Measurements from ENCODE around the gene KDELR3. TPM values are rescaled to one million over a fixed set of nuclear protein-coding genes. Genes with fewer than 3 reads are reported as not detected.

KDELR3 gene
- total and polyA plus RNA-seq, 10 donors: 1.00 to 4.9 (median 2.9) TPM

DNA sequence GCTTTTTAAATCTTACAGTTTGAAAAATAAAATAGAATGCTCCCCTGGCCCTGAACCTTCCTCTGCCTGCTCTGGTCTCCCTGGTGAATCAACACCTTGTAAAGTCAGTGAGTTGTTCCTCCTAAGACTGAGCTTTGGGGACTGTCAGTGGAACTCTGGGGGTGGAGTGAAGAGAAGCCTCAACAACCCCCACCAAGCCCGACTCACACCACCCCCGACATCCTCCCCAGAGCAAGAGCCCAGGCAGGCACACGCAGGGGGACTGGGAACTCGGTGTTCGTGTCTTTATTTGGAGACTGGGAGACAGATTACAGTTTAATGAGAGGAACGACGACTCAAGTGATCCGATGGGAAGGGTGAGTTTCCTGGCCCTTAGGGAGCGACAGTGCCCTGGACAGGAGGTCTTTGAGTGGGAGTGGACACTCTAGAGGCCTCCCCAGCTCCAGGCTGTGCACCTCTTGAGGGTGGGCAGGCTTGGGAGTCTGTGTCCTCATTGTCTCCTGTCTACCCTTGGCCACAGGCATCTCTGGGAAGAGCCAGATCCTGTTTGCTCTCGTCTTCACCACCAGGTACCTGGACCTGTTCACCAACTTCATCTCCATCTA is 6.2 kb downstream of the KDELR3 start:
- no peak overlapping the region for H3K27ac ChIP-seq
- no peaks in the 10 kb centered on the region for H3K4me1 ChIP-seq
- peaks cover 0 to 4% (median 0%) of the 10 kb centered on the region in 6 donors for H3K36me3 ChIP-seq
- no peaks in the 10 kb centered on the region for H3K9me3 ChIP-seq
- no peak overlapping the region for H3K4me3 ChIP-seq
- TF ChIP-seq POLR2A (IDR thresholded peaks at IDR 0.05) (no peak), POLR2AphosphoS5 (IDR thresholded peaks at IDR 0.05) (no peak)
- TF ChIP-seq, protein P1, sequence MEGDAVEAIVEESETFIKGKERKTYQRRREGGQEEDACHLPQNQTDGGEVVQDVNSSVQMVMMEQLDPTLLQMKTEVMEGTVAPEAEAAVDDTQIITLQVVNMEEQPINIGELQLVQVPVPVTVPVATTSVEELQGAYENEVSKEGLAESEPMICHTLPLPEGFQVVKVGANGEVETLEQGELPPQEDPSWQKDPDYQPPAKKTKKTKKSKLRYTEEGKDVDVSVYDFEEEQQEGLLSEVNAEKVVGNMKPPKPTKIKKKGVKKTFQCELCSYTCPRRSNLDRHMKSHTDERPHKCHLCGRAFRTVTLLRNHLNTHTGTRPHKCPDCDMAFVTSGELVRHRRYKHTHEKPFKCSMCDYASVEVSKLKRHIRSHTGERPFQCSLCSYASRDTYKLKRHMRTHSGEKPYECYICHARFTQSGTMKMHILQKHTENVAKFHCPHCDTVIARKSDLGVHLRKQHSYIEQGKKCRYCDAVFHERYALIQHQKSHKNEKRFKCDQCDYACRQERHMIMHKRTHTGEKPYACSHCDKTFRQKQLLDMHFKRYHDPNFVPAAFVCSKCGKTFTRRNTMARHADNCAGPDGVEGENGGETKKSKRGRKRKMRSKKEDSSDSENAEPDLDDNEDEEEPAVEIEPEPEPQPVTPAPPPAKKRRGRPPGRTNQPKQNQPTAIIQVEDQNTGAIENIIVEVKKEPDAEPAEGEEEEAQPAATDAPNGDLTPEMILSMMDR (IDR thresholded peaks at IDR 0.05 in 8 of 11, conservative IDR thresholded peaks at IDR 0.05 in 3 of 11): no peak
- intact Hi-C loops (cut with DNase I; ENCODE audit: low total_unique reads): no loop called here
- 64 to 72% (median 71%) methylated on average over 9 to 10 of the region's 10 CpGs for whole genome bisulfite sequencing, 5 donors
- peaks cover 0 to 4% (median 0%) of the 10 kb centered on the region in 7 donors for H3K27me3 ChIP-seq (replicated peaks in 1 of 7)
- DNase-seq: no peak

DNA sequence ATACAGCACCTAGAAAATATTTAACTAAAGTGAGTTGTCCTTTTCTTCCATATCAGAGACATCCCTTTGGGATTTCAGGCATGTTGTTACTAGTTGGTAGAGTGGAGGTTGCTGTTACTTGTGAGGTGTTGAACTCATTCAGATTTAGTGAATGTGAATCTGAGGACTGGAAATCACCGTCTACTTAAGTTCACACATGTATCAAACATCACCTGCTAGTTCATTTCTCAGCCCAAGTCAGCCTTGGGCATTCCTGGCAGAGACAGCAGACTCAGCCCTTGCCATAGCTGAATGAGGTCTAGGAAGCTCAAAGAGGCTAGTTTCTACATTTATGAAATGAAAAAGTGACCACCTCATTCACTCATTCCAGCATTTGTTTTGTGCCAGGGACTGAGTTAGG is 9.7 kb downstream of the KDELR3 start:
- DNase-seq: peak; percentile 6
- intact Hi-C loops (cut with DNase I; ENCODE audit: low total_unique reads): no loop called here
- Histone ChIP-seq H3K4me3 (no peak overlapping the region), H3K9me3 (no peaks in the 10 kb centered on the region), H3K36me3 (peaks cover 0 to 39% (median 26%) of the 10 kb centered on the region in 6 donors), H3K4me1 (no peaks in the 10 kb centered on the region), H3K27me3 (replicated peaks in 1 of 7) (no peaks in the 10 kb centered on the region), H3K27ac (no peak overlapping the region)
- TF ChIP-seq POLR2A (IDR thresholded peaks at IDR 0.05): no peak
- TF ChIP-seq, protein P1 (IDR thresholded peaks at IDR 0.05 in 8 of 11, conservative IDR thresholded peaks at IDR 0.05 in 3 of 11): no peak
- TF ChIP-seq POLR2AphosphoS5 (IDR thresholded peaks at IDR 0.05): no peak
- WGBS, 5 donors: 84 to 91% (median 86%) methylated on average over 1 of the region's 1 CpG

DNA sequence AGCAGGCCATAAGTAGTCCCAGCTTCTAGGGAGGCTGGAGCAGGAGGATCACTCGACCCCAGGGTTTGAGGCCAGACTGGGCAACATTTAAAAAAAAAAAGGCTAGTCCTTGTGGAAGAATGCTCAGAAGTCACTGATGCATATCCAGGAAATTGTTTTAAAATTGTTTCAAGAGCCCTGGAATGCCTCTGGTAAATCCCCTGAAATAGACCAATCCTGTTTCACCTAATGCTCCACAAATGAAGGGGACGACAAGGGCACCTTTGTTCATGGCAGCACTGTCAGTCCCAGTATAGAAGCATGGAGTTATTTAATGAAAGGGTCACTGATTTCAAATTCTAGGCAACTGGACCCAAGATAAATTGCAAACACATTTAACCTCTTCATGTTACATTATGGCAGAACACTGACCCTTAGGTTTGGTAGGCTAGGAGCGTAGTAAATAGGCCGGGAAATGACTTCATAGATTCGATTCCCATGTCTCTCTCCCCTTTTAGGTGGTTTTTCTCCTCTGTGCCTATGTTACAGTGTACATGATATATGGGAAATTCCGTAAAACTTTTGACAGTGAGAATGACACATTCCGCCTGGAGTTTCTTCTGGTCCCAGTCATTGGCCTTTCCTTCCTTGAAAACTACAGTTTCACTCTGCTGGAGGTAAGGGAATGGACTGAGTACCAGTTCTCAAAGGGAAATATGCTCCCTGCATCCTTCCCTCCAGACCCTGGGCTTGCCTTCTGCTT is 11.4 kb downstream of the KDELR3 start:
- no peak for TF ChIP-seq POLR2AphosphoS5 (IDR thresholded peaks at IDR 0.05)
- TF ChIP-seq, protein P1 (IDR thresholded peaks at IDR 0.05 in 8 of 11, conservative IDR thresholded peaks at IDR 0.05 in 3 of 11): no peak
- TF ChIP-seq POLR2A (IDR thresholded peaks at IDR 0.05): no peak
- Histone ChIP-seq H3K27ac (peak overlapping the region in 1 of 8 donors; percentile 40), H3K4me1 (peaks cover 0 to 4% (median 0%) of the 10 kb centered on the region in 6 donors), H3K36me3 (peaks cover 0 to 56% (median 42%) of the 10 kb centered on the region in 6 donors), H3K27me3 (replicated peaks in 1 of 7) (no peaks in the 10 kb centered on the region), H3K4me3 (no peak overlapping the region), H3K9me3 (no peaks in the 10 kb centered on the region)
- DNase-seq: no peak
- intact Hi-C loops (cut with DNase I; ENCODE audit: low total_unique reads): no loop called here
- WGBS, 5 donors: 74 to 85% (median 77%) methylated on average over 7 of the region's 7 CpGs

Measured in spleen (tissue), 11 donors.